Measurements from ENCODE around the gene TRAK2.
A peak's percentile ranks its signal among the peaks of the same experiment; 100 is the strongest.
"Not testable (repeated sequence)": the region's sequence is repeated elsewhere in the genome, so short reads cannot be mapped to it uniquely, and the experiment has no call there.

The TRAK2 gene

GRCh38 chr2:201369775-201370174 lies 81.5 kb downstream of the TRAK2 start:
- H3K27ac ChIP-seq, result no peak overlapping the region
- H3K4me1 ChIP-seq (ENCODE audit: control insufficient read depth in 1 of 2, insufficient read depth in 1 of 2, low read depth in 1 of 2, low read length in 1 of 2), result no peaks in the 10 kb centered on the region
- H3K27me3 ChIP-seq, result no peaks in the 10 kb centered on the region
- no peaks in the 10 kb centered on the region for H3K36me3 ChIP-seq
- H3K4me3 ChIP-seq (ENCODE audit: low read depth in 1 of 2, low read length in 1 of 2), result no peak overlapping the region
- no peak for TF ChIP-seq CTCF (IDR thresholded peaks at IDR 0.05)
- no peaks in the 10 kb centered on the region for H3K9me3 ChIP-seq

GRCh38 chr2:201369318-201369717 lies 81.9 kb downstream of the TRAK2 start:
- H3K36me3 ChIP-seq, H3K27me3 ChIP-seq: not testable (repeated sequence)

GRCh38 chr2:201366146-201366545 lies 85.1 kb downstream of the TRAK2 start:
- Histone ChIP-seq H3K27me3 (no peaks in the 10 kb centered on the region), H3K36me3 (no peaks in the 10 kb centered on the region), H3K9me3 (no peaks in the 10 kb centered on the region), H3K4me1 (ENCODE audit: control insufficient read depth in 1 of 2, insufficient read depth in 1 of 2, low read depth in 1 of 2, low read length in 1 of 2) (no peaks in the 10 kb centered on the region), H3K4me3 (ENCODE audit: low read depth in 1 of 2, low read length in 1 of 2) (no peak overlapping the region), H3K27ac (no peak overlapping the region)
- TF ChIP-seq CTCF (IDR thresholded peaks at IDR 0.05), result no peak

More at GRCh38 chr2:201369318-201369717, 81.9 kb downstream of the TRAK2 start:
- not testable (repeated sequence) for H3K9me3 ChIP-seq; H3K27ac ChIP-seq; H3K4me1 ChIP-seq (ENCODE audit: control insufficient read depth in 1 of 2, insufficient read depth in 1 of 2, low read depth in 1 of 2, low read length in 1 of 2); H3K4me3 ChIP-seq (ENCODE audit: low read depth in 1 of 2, low read length in 1 of 2)

GRCh38 chr2:201363857-201364560 lies 87.2 kb downstream of the TRAK2 start:
- Histone ChIP-seq H3K36me3 (no peaks in the 10 kb centered on the region), H3K27ac (no peak overlapping the region), H3K27me3 (no peaks in the 10 kb centered on the region), H3K9me3 (no peaks in the 10 kb centered on the region), H3K4me1 (ENCODE audit: control insufficient read depth in 1 of 2, insufficient read depth in 1 of 2, low read depth in 1 of 2, low read length in 1 of 2) (no peaks in the 10 kb centered on the region), H3K4me3 (ENCODE audit: low read depth in 1 of 2, low read length in 1 of 2) (no peak overlapping the region)
- peak; percentile 91 for TF ChIP-seq CTCF (IDR thresholded peaks at IDR 0.05)

- Histone ChIP-seq H3K27me3 (no peaks in the 10 kb centered on the region), H3K4me1 (ENCODE audit: control insufficient read depth in 1 of 2, insufficient read depth in 1 of 2, low read depth in 1 of 2, low read length in 1 of 2) (no peaks in the 10 kb centered on the region), H3K36me3 (no peaks in the 10 kb centered on the region), H3K4me3 (ENCODE audit: low read depth in 1 of 2, low read length in 1 of 2) (no peak overlapping the region), H3K9me3 (no peaks in the 10 kb centered on the region), H3K27ac (no peak overlapping the region)
- TF ChIP-seq CTCF (IDR thresholded peaks at IDR 0.05), result no peak
Observed at GRCh38 chr2:201362396-201362795, 88.9 kb downstream of the TRAK2 start.

GRCh38 chr2:201361078-201361733 lies 90.1 kb downstream of the TRAK2 start:
- no peak for TF ChIP-seq CTCF (IDR thresholded peaks at IDR 0.05)
- H3K4me1 ChIP-seq (ENCODE audit: control insufficient read depth in 1 of 2, insufficient read depth in 1 of 2, low read depth in 1 of 2, low read length in 1 of 2), result no peaks in the 10 kb centered on the region
- H3K36me3 ChIP-seq, result no peaks in the 10 kb centered on the region
- H3K4me3 ChIP-seq (ENCODE audit: low read depth in 1 of 2, low read length in 1 of 2), result no peak overlapping the region
- no peak overlapping the region for H3K27ac ChIP-seq
- H3K9me3 ChIP-seq, result no peaks in the 10 kb centered on the region
- no peaks in the 10 kb centered on the region for H3K27me3 ChIP-seq
